ENCODE measurements around the gene NDUFB4.

The NDUFB4 gene

GRCh38 chr3:120567370-120568201 lies 28.6 kb upstream of the NDUFB4 start:
- FAIRE-seq (peak; percentile 11), DNase-seq (ENCODE audit: insufficient read length, low spot score) (no peak)
- TF ChIP-seq, protein P1, sequence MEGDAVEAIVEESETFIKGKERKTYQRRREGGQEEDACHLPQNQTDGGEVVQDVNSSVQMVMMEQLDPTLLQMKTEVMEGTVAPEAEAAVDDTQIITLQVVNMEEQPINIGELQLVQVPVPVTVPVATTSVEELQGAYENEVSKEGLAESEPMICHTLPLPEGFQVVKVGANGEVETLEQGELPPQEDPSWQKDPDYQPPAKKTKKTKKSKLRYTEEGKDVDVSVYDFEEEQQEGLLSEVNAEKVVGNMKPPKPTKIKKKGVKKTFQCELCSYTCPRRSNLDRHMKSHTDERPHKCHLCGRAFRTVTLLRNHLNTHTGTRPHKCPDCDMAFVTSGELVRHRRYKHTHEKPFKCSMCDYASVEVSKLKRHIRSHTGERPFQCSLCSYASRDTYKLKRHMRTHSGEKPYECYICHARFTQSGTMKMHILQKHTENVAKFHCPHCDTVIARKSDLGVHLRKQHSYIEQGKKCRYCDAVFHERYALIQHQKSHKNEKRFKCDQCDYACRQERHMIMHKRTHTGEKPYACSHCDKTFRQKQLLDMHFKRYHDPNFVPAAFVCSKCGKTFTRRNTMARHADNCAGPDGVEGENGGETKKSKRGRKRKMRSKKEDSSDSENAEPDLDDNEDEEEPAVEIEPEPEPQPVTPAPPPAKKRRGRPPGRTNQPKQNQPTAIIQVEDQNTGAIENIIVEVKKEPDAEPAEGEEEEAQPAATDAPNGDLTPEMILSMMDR (IDR thresholded peaks at IDR 0.05; ENCODE audit: insufficient read depth, missing control alignments), result peak; percentile 54

DNA sequence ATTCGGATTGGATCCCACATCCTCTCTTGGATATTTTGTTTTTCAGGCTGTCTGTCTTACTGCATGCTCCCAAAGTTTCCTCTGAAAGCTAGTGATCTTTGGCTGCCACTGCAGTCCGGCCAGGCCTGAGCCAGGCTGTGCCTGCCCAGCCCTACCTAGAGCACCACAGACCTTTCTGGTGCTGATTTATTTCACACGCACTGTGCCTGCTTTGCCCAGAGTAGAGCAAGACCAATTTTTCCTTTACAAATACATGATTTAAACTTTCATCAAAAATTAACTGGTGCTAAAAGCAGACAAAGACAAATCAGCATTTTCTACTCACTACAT lies 28.0 kb upstream of the NDUFB4 start:
- DNase-seq (ENCODE audit: insufficient read length, low spot score) (no peak), FAIRE-seq (no peak)

GRCh38 chr3:120568598-120568997 lies 27.5 kb upstream of the NDUFB4 start:
- FAIRE-seq (no peak), DNase-seq (ENCODE audit: insufficient read length, low spot score) (no peak)
- TF ChIP-seq, protein P1 (IDR thresholded peaks at IDR 0.05; ENCODE audit: insufficient read depth, missing control alignments), result no peak

More for the DNA sequence above, 28.0 kb upstream of the NDUFB4 start:
- TF ChIP-seq, protein P1 (IDR thresholded peaks at IDR 0.05; ENCODE audit: insufficient read depth, missing control alignments), result no peak

- FAIRE-seq, result no peak
- no peak for DNase-seq (ENCODE audit: insufficient read length, low spot score)
- TF ChIP-seq, protein P1 (IDR thresholded peaks at IDR 0.05; ENCODE audit: insufficient read depth, missing control alignments), result no peak
Observed at GRCh38 chr3:120569222-120570057, 26.7 kb upstream of the NDUFB4 start.

GRCh38 chr3:120572027-120572426 lies 24.1 kb upstream of the NDUFB4 start:
- DNase-seq (ENCODE audit: insufficient read length, low spot score) (no peak), FAIRE-seq (no peak)
- TF ChIP-seq, protein P1 (IDR thresholded peaks at IDR 0.05; ENCODE audit: insufficient read depth, missing control alignments), result no peak

DNA sequence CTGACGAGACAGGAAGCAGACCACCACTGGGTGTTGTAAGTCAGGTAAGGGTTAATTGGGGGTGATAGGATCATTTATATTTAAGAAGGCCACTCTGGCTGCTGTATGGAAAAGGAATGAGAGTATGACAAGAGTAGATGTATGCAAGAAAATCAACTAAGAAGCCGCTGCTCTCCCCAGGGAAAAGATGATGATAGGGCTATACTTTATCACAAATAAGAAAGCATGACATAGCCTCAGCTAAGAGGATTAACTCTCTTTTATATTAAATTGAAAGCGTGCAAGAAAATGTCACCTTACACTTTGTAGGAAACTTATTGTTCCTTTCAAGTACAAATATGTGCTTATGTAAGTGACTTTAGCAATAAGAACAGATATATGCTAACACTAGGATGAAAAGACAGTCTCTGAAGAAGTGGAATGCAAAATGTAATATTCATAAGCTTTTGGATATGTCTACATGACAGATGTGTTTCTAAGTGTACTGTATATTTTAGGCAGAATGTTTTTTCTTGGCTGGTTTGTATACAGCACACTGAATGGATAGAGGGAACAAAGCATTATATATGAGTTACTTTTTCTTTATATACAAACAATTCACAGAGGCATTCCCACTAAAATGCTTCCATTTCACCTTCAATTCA lies 8.7 kb upstream of the NDUFB4 start:
- TF ChIP-seq, protein P1 (IDR thresholded peaks at IDR 0.05; ENCODE audit: insufficient read depth, missing control alignments), result no peak
- DNase-seq (ENCODE audit: insufficient read length, low spot score), result no peak
- FAIRE-seq, result peak; percentile 66
